ENCODE results near the gene SPECC1L.
"Not testable (repeated sequence)": the region's sequence is repeated elsewhere in the genome, so short reads cannot be mapped to it uniquely, and the experiment has no call there.

GRCh38 chr22:24264329-24264896 is 6.2 kb upstream of the SPECC1L start:
- not testable (repeated sequence) for TF ChIP-seq POLR2A (IDR thresholded peaks at IDR 0.05; ENCODE audit: low read depth, low read length); CREB1 (IDR thresholded peaks at IDR 0.05; ENCODE audit: low read depth); BCLAF1 (IDR thresholded peaks at IDR 0.05); JUND (IDR thresholded peaks at IDR 0.05; ENCODE audit: low read depth, low read length)
- TF ChIP-seq, protein P1, sequence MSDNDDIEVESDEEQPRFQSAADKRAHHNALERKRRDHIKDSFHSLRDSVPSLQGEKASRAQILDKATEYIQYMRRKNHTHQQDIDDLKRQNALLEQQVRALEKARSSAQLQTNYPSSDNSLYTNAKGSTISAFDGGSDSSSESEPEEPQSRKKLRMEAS (IDR thresholded peaks at IDR 0.05; ENCODE audit: low read depth, low read length): not testable (repeated sequence)
